Activated CD4-positive, CD25-positive, alpha-beta regulatory T cell treated with anti-CD3 and anti-CD28 coated beads, Interleukin-2, amount 50 U/mL, for 72 hours (primary cell): ENCODE data around the gene ADAMTS19.
"Not testable (repeated sequence)": the region's sequence is repeated elsewhere in the genome, so short reads cannot be mapped to it uniquely, and the experiment has no call there.

ENCODE experiments used
- DNase-seq: peaks from one replicate; pipeline ENCODE4 v3.0.0; 2021

Gene ADAMTS19

GRCh38 chr5:129474544-129474943 is 14.4 kb downstream of the ADAMTS19 start:
- no peak for DNase-seq

DNA sequence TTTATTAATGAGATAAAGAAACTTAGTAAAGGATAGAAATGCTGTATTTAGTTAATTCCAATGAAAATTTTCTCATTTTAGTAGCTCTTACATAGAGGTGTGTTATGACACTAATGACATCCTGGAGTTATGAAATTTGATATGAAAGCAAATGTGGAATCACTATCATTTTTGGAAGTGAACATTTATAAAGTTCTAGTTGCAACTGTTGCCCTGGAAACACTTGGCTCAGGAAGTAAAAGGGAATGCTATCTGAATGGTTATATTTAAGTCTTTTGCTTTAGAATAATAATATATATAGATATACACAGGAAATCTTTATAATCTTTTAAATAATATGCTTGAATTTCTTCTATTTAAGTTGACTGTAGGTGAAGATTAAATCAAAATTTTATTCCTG is 16.7 kb downstream of the ADAMTS19 start:
- DNase-seq, result no peak

DNA sequence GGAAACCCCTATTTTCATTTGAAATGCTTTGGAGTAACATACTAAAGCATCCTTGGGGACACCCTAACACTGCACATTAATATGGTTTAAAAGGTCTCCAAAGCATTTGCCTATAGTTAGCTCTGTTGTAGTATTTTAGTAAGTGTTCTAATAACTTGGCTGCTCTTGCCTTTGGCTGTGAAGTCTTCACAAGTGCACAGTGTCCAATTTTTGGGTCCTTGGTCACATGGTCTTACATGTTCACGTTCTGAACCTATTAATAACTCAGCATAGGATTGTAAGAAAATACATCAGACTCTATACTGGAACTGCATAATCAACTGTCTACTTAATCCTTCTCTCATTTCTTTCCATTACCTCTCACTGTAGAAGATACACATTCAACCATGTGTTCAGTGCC is 17.4 kb downstream of the ADAMTS19 start:
- no peak for DNase-seq

DNA sequence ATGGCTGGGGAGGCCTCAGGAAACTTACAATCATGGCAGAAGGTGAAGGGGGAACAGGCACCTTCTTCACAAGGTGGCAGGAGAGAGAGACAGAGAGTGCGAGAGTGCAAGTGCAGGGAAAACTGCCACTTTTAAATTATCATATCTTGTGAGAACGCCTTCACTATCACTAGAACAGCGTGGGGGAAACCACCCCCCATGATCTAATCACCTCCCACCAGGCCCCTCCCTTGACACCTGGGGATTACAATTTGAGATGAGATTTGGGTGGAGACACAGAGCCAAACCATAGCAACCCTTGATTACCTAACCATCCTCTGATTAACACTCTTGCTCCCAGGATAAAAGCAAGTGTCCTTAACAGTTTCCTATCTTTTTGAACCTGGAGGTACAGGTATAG is 21.1 kb downstream of the ADAMTS19 start:
- DNase-seq, result no peak

DNA sequence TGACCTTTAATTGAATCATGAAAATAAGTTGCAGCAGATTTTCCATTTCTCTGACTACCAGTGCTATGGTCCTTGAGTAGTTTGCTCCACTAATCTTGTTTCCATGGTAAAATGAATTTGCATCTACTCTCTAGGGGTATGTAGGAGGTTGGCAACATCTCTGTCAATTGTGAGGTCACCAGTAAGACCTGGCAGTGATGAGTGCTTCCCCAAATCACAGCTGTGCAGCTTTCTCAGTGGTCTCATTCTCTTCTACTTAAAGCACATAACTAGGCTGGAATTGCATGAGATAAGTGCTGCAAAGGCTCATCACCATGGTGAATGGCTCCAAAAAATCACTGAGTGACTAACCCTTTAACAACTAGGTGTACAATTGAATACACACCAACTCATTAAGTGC is 36.3 kb downstream of the ADAMTS19 start:
- no peak for DNase-seq

- no peak for DNase-seq
Measured at GRCh38 chr5:129496864-129497595, 36.9 kb downstream of the ADAMTS19 start.

GRCh38 chr5:129499208-129499852 is 39.2 kb downstream of the ADAMTS19 start:
- DNase-seq, result no peak

GRCh38 chr5:129500101-129500500 is 40.0 kb downstream of the ADAMTS19 start:
- DNase-seq, result no peak

DNA sequence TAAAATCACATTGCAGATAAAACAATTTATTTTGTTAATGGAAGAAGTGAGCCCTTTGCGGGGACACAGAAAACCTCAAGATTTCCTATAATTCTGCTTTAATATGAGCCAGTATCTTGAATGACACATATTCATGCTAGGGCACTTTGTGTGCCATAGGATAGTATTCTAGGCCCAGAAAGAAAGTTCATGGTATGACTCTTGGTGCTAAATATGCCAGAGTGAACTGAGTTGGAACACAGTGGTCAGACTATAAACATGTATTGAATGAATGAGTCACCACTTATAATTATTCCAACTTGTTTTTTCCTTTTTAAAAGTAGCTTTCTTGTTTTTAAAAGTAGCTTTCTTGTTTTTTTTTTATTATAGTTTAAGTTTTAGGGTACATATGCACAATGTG is 46.0 kb downstream of the ADAMTS19 start:
- DNase-seq, result no peak

DNA sequence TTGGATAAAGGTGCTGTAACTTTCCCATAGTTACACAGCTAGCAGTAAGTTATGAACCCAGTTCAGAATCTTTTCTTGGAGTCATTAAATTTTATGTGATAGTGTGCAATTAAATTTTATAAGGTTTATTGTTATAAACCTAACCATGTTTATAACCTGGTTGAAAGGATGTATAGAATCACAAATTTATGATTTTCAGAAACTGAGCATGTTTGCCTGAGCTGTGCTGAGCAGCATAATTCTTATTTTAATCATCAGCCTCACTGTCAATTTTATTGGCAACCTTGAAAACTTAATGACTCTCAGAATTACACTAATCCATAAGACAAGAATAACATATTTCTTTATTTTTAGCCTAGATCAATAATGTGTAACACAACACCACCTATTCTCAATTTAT is 46.9 kb downstream of the ADAMTS19 start:
- DNase-seq, result no peak

GRCh38 chr5:129507527-129507926 is 47.4 kb downstream of the ADAMTS19 start:
- DNase-seq, result no peak

GRCh38 chr5:129508606-129509005 is 48.5 kb downstream of the ADAMTS19 start:
- no peak for DNase-seq

DNA sequence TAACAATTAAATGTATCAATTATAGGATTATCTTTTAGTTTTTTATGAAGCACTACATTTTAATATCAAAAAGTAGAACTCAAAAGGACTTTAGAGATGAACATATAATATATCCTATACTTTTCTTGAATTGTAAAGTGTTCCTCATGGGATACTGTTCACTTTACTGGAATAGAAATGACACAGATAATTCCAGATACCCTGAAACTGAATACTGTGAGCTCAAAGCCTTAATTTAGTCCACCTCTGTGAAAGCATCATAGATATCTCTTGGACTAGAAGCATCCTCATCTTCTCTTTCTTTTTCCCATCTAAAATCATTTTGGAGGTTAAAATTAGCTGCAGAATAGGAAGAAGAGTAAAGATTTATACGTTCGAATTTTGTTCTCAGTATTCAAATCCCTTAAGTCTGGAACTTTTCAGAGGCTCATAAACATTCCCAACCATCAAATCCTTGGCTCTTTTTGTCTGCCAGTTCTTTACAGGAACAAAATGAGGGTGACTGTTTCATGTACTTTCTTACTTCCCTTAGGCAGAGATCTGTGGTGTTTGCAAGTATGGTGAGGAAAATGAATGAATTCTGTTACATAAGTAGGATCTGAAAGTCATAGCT is 49.4 kb downstream of the ADAMTS19 start:
- DNase-seq, result no peak

DNA sequence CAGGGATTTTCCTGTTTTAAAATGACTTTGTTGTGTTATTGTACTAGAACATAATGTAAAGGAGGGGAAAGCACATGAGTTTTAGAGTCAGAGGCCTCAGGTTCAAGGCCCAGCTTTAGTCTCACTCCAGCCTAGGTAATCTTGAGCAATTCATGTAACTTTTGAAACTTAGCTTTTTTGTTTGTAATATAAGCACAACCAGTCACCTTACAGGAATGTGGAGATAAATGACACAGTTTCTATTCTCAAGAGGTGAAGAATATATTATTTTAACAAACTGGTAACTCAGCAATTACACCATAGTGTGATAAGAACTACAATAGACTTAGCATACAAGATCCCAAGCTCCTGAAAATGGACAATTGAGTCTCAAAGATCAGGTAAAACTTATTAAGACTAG is 51.2 kb downstream of the ADAMTS19 start:
- DNase-seq, result no peak

DNA sequence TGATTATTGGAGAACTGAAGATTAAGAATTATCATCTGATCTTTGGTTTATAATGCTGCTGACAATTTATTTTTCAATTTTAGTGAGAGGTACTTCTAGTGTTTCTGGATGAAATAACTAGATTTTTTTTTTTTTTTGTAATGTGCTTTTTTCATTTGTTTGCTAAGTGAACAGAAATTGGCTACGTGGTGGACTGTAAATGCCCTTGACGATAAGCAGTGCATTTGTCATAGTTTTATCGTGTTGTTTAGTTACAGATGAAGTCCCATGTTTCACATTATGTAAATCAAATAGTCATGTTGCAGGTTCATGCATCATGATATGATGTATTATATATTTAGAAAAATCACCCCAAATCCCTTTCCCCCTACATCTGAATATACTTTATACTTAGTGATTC is 81.0 kb downstream of the ADAMTS19 start:
- no peak for DNase-seq

DNA sequence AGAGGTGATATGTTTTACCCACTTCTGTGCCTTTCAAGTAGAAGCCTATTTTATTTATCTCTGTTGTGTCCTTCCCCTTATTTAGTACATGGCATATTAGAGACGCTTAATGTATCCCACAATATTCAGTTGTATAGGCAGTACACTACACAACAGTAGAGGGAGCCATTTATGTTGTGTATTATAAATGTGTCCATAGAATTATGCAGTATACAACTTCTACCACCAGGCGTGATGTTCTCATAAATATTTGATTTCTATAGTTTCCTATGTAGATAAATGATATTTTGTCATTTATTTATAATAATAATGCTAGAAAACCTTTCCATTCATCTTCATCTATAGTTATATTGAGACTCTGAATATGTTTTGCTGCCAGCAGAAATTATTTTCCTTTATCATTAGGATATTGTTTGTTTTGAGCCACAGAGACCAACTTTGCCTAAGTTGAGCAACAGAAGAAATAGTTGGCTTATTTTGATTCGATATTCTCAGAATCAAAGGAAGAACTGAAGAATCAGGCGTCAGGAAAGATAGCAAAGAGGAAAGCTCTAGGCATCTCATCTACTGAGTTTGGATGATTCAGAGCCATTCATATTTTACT is 81.7 kb downstream of the ADAMTS19 start:
- no peak for DNase-seq

GRCh38 chr5:129547137-129547536 is 87.0 kb downstream of the ADAMTS19 start:
- DNase-seq, result no peak

- no peak for DNase-seq
Measured at GRCh38 chr5:129554134-129554904, 94.2 kb downstream of the ADAMTS19 start.

DNA sequence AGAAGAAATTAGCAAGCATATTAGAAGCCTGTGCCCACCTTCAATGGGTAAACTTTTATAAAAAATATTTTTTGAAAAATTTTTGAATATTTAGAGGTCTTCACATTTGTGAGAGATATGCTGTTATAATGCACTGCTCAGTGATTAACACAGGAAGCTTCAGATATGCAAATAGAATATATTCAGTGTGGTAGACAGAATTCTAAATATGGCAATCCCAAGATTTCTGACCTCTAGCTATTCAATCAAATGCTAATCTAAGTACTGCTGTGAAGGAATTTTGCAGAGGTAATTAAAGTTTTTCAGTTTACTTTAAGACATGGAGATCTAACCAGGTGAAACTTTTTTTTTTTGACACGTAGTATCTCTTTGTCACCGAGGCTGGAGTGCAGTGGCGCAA is 103.5 kb downstream of the ADAMTS19 start:
- DNase-seq, result no peak

GRCh38 chr5:129569295-129569694 is 109.2 kb downstream of the ADAMTS19 start:
- DNase-seq, result no peak

GRCh38 chr5:129572060-129572459 is 112.0 kb downstream of the ADAMTS19 start:
- no peak for DNase-seq

- DNase-seq, result not testable (repeated sequence)
Measured at GRCh38 chr5:129584496-129584895, 124.4 kb downstream of the ADAMTS19 start.

DNA sequence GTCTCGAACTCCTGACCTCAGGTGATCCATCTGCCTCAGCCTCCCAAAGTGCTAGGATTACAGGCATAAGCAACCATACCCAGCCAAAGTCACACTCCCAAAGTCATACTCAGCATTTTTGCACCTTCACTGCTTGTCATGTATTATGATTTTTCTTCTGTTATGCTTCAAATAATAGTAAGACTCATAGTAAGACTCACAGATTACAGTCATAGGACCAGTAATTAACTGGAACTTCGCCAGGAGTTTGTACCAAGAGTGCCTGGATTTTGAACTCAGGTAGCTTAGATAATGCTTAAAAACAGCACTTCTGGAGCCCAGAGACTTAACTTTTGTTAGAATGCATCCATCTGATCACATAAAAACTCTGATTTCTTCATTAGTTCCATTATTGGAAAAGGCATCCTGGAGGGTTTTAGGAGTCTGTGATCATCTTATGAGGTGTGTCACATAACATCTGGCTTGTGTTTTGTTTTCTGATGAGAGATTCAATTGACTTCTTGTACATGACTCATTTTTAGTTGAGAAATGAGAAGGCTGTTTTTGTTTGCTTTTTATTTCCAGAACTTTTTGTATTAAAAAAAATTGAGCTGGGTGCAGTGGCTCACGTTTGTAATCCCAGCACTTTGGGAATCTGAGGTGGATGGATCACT is 131.5 kb downstream of the ADAMTS19 start:
- no peak for DNase-seq
